Kidney (tissue), 14 donors: Measurements from ENCODE around the gene TCL1B. TPM values are rescaled to one million over a fixed set of nuclear protein-coding genes. Genes with fewer than 3 reads are reported as not detected.
"Not testable (repeated sequence)": the region's sequence is repeated elsewhere in the genome, so short reads cannot be mapped to it uniquely, and the experiment has no call there.

Experiments
- DNase-seq, 5 donors: peaks; one replicate each; pipeline ENCODE4 v3.0.0-alpha.2; 2013 to 2020
- FAIRE-seq: peaks from 2 replicates; lab custom pipeline; 2012; peaks lifted over from hg19 to GRCh38; lab: Jason Lieb, UNC
- H3K27ac ChIP-seq, 2 donors: one replicate each; pipeline ENCODE4 v1.7.0; 2013; ENCODE audit warnings: low read depth in 2 of 2, low read length in 2 of 2, inconsistent platforms in 1 of 2
- H3K27me3 ChIP-seq: one replicate; pipeline ENCODE4 v1.7.1; 2013; ENCODE audit warnings: low read length, inconsistent platforms; ENCODE audit not compliant: control insufficient read depth, insufficient read depth
- H3K36me3 ChIP-seq, 3 donors: one replicate each; pipeline versions ENCODE4 v1.7.0 to v1.7.1; 2013; ENCODE audit warnings: low read length in 3 of 3, control low read depth in 1 of 3, inconsistent platforms in 1 of 3; ENCODE audit not compliant: insufficient read depth in 3 of 3, control insufficient read depth in 2 of 3
- H3K4me1 ChIP-seq, 3 donors: one replicate each; pipeline versions ENCODE4 v1.7.0 to v1.7.1; 2013; ENCODE audit warnings: low read length in 3 of 3, inconsistent platforms in 1 of 3, low read depth in 1 of 3; ENCODE audit not compliant: control insufficient read depth in 2 of 3, insufficient read depth in 2 of 3
- H3K4me3 ChIP-seq, 3 donors: one replicate each; pipeline versions ENCODE4 v1.7.0 to v1.8.1; 2013; ENCODE audit warnings: low read length in 3 of 3, control low read depth in 1 of 3, inconsistent platforms in 1 of 3
- H3K9ac ChIP-seq, 3 donors: one replicate each; pipeline versions ENCODE4 v1.7.0 to v1.7.1; 2013; ENCODE audit warnings: low read length in 3 of 3, control low read depth in 1 of 3, inconsistent platforms in 1 of 3
- H3K9me3 ChIP-seq, 3 donors: one replicate each; pipeline versions ENCODE4 v1.7.0 to v1.7.1; 2013; ENCODE audit warnings: low read length in 3 of 3, control low read depth in 1 of 3, inconsistent platforms in 1 of 3; ENCODE audit not compliant: control insufficient read depth in 2 of 3, insufficient read depth in 1 of 3
- CTCF ChIP-seq: IDR thresholded peaks from 3 replicates; pipeline ENCODE4 v1.5.1; 2012; ENCODE audit warnings: mild to moderate bottlenecking, moderate library complexity, borderline replicate concordance; ENCODE audit not compliant: insufficient read depth; ENCODE audit errors: extremely low read depth
- intact Hi-C: fragments of 100-400 bp; cut with DNase I; formaldehyde crosslinking; loops from one replicate; pipeline ENCODE4 v1.11.1; 2022
- polyA plus RNA-seq: library from polyadenylated mRNA; stranded (reverse); fragments of 350-450 nt; fragmentation: Illumina TruSeq; extraction: RNeasy Lipid Tissue Mini Kit (QIAGEN cat#74804); gene quantifications from one replicate; pipeline ENCODE4 v1.2.3, GENCODE V29; 2014; ENCODE audit warnings: low read depth, low replicate concordance; ENCODE audit not compliant: insufficient read depth
- total RNA-seq: library from RNA; stranded (reverse); fragmentation: NEBNext Ultra II Directional; extraction: Animal tissue kit (Norgen Biotek cat#: 25700); gene quantifications from one replicate; pipeline ENCODE4 v1.2.1, GENCODE V29; 2021
- donor health status: control.
- donor health status: control.
- donor health status: control.
- donor health status: control.
- donor health status: control.
- donor health status: DM: yes; HTN: yes; CAD: no.
- donor health status: Normal renal cell carcinoma (clear cell type).

TCL1B gene
- total and polyA plus RNA-seq, 2 donors from 2014 or later, result not detected

- Histone ChIP-seq H3K4me1 (no peaks in the 10 kb centered on the region), H3K27me3 (no peaks in the 10 kb centered on the region), H3K27ac (no peak overlapping the region), H3K9ac (no peak overlapping the region), H3K4me3 (no peak overlapping the region), H3K36me3 (no peaks in the 10 kb centered on the region), H3K9me3 (no peaks in the 10 kb centered on the region)
- no peak for DNase-seq
- no peak for FAIRE-seq
- no peak for TF ChIP-seq CTCF
- intact Hi-C loops, result no loop called here
Measured at GRCh38 chr14:95722525-95723190, 36.4 kb downstream of the TCL1B start.

- DNase-seq (no peak), FAIRE-seq (no peak)
- H3K36me3 ChIP-seq, result no peaks in the 10 kb centered on the region
- no peak overlapping the region for H3K9ac ChIP-seq
- no peaks in the 10 kb centered on the region for H3K4me1 ChIP-seq
- no peaks in the 10 kb centered on the region for H3K9me3 ChIP-seq
- no peak for TF ChIP-seq CTCF
- no peaks in the 10 kb centered on the region for H3K27me3 ChIP-seq
- intact Hi-C loops, result no loop called here
- no peak overlapping the region for H3K4me3 ChIP-seq
- no peak overlapping the region for H3K27ac ChIP-seq
Measured at GRCh38 chr14:95725685-95726336, 39.6 kb downstream of the TCL1B start.

DNA sequence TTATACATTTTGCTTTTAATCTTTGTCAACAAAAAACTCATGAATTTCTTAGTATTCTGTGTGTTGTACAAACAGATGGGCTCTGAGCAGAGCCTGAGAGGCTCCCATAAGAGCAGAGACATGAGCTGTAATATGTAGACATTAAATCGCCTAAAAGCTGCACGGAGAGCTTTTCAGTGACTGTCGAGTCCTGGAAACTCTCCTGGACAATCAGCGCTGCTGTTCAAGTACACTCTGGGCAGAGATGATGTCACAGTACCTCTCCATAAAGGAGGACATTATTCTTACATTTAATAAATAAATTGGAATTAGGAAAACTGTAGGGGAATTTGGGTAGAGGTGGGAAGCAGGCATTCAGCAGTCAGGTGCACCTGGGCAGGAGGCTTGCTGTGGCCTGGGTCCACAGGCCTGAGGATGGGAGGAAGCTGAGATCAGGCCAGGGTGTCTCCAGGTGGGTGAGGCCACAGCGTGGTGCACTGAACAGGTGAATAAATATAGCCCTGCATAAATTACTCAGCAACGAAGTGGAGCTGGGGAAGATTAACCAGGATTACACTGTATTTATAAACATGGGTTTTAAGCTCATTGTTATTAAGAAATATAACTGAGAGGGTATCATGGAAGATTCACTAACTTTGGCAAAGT lies 41.0 kb downstream of the TCL1B start:
- no peak overlapping the region for H3K9ac ChIP-seq
- H3K27me3 ChIP-seq, result no peaks in the 10 kb centered on the region

GRCh38 chr14:95729402-95730028 lies 43.3 kb downstream of the TCL1B start:
- H3K4me1 ChIP-seq, H3K27ac ChIP-seq, H3K9me3 ChIP-seq, H3K27me3 ChIP-seq, DNase-seq, intact Hi-C loops, H3K36me3 ChIP-seq, H3K9ac ChIP-seq, H3K4me3 ChIP-seq, FAIRE-seq: not testable (repeated sequence)

More for the DNA sequence above, 41.0 kb downstream of the TCL1B start:
- intact Hi-C loops, result no loop called here
- Histone ChIP-seq H3K9me3 (no peaks in the 10 kb centered on the region), H3K4me1 (no peaks in the 10 kb centered on the region), H3K27ac (no peak overlapping the region), H3K4me3 (no peak overlapping the region), H3K36me3 (no peaks in the 10 kb centered on the region)
- no peak for TF ChIP-seq CTCF
- no peak for FAIRE-seq
- no peak for DNase-seq
